Motor neuron (in vitro differentiated cells): ENCODE measurements around the gene TP53RK. TPM values are rescaled to one million over a fixed set of nuclear protein-coding genes. Genes with fewer than 3 reads are reported as not detected.
"Not testable (repeated sequence)": the region's sequence is repeated elsewhere in the genome, so short reads cannot be mapped to it uniquely, and the experiment has no call there.

ENCODE experiments used
- ATAC-seq, 8 experiments: fragments of 200-7000 bp; cut with Tn5 transposase; replicated peaks in 6 of 8; 2 replicates each; pipeline ENCODE4 v1.8.0; 2021; ENCODE audit warnings: mild to moderate bottlenecking in 8 of 8, moderate library complexity in 8 of 8
- H3K27ac ChIP-seq, 2 donors: fragments of 250-450 bp; sonication (Bioruptor Pico); 2 replicates each; pipeline ENCODE4 v1.9.0; 2021; ENCODE audit warnings: antibody characterized with exemption in 2 of 2, mild to moderate bottlenecking in 2 of 2, moderate library complexity in 1 of 2
- H3K4me1 ChIP-seq, 2 donors: fragments of 250-450 bp; sonication (Bioruptor Pico); replicated peaks in 1 of 2; 2 replicates each; pipeline ENCODE4 v1.6.1; 2021; ENCODE audit warnings: antibody characterized with exemption in 2 of 2, mild to moderate bottlenecking in 2 of 2, moderate library complexity in 1 of 2
- H3K4me3 ChIP-seq, 5 donors: fragments of 250-450 bp; sonication (Bioruptor Pico); 2 replicates each; pipeline ENCODE4 v1.9.0; 2021; ENCODE audit warnings: antibody characterized with exemption in 5 of 5, mild to moderate bottlenecking in 5 of 5, moderate library complexity in 4 of 5
- WGBS, 10 experiments: fragments of 450-650 bp; shearing (Covaris generic); methylation state at CpG; one replicate each; pipeline ENCODE4 v1.0.0; 2022; 5-methylcytosine and 5-hydroxymethylcytosine counted together
- in situ Hi-C, 9 experiments: fragments of 400-800 bp; cut with MboI; loops; one replicate each; pipeline ENCODE4 v1.15.0; 2021; ENCODE audit warnings: low sequenced_read_pairs in 9 of 9, low pct_unique_long_range_greater_than_20kb in 2 of 9; ENCODE audit not compliant: unreplicated experiment in 9 of 9
- total RNA-seq, 8 experiments: library from RNA; unstranded; fragments of 300-600 nt; gene quantifications; 2 replicates each; pipeline versions ENCODE4 v1.2.3 to v1.2.4, GENCODE V29; 2022

TP53RK gene
- total RNA-seq, 8 experiments from 2014 or later = 12.3 to 23.7 (median 15.0) TPM

GRCh38 chr20:46688151-46689081 lies 828 bp downstream of the TP53RK start:
- Histone ChIP-seq H3K4me3 (peak overlapping the region; percentile 76 to 93 (median 87)), H3K4me1 (peaks cover 17 to 27% of the 10 kb centered on the region in 2 donors), H3K27ac (peak overlapping the region; percentile 90)
- 0 to 50% (median 18%) methylated on average over 2 to 15 of the region's 20 CpGs for WGBS, 10 experiments
- in situ Hi-C loops = loop anchor here in 3 of 9 experiments (25.0 kb wide), 3 partner anchors 126 to 551 kb away; partner anchors contain the start of genes OCSTAMP (in 1 of the 3) and ZNF334 (in 1 of the 3)
- ATAC-seq = peak in 1 of 8 experiments; percentile 1

- peak; percentile 48 to 83 (median 70) for ATAC-seq
- H3K4me1 ChIP-seq = peaks cover 38% of the 10 kb centered on the region in 2 donors
- in situ Hi-C loops = loop anchor here in 3 of 9 experiments (25.0 kb wide), 3 partner anchors 122 to 547 kb away; partner anchors contain the start of genes OCSTAMP (in 1 of the 3) and ZNF334 (in 1 of the 3)
- WGBS, 10 experiments = 5 to 35% (median 20%) methylated on average over 3 to 17 of the region's 23 CpGs
- peak overlapping the region; percentile 22 to 51 (median 28) for H3K4me3 ChIP-seq
- H3K27ac ChIP-seq = peak overlapping the region; percentile 67 to 79
These were observed 5.1 kb downstream of the TP53RK start for GRCh38 chr20:46683939-46684750.

- Histone ChIP-seq H3K4me1 (peaks cover 38% of the 10 kb centered on the region in 2 donors), H3K27ac (peak overlapping the region; percentile 67 to 79), H3K4me3 (peak overlapping the region; percentile 22 to 51 (median 28))
- WGBS, 10 experiments = 8 to 80% (median 20%) methylated on average over 1 to 6 of the region's 8 CpGs; no CpG with 5 or more reads in 3 of the 10 experiments
- ATAC-seq = peak in 7 of 8 experiments; percentile 5 to 18 (median 7)
- in situ Hi-C loops = loop anchor here in 3 of 9 experiments (25.0 kb wide), 3 partner anchors 121 to 546 kb away; partner anchors contain the start of genes OCSTAMP (in 1 of the 3) and ZNF334 (in 1 of the 3)
These were observed 5.6 kb downstream of the TP53RK start for GRCh38 chr20:46683668-46683938.

GRCh38 chr20:46683011-46683667 lies 6.1 kb downstream of the TP53RK start:
- peak overlapping the region; percentile 67 to 79 for H3K27ac ChIP-seq
- peak in 2 of 8 experiments; percentile 6 to 10 for ATAC-seq
- H3K4me1 ChIP-seq = peaks cover 34 to 38% of the 10 kb centered on the region in 2 donors
- 0 to 81% (median 50%) methylated on average over 1 to 9 of the region's 12 CpGs for WGBS, 10 experiments
- in situ Hi-C loops = loop anchor here in 3 of 9 experiments (25.0 kb wide), 3 partner anchors 121 to 546 kb away; partner anchors contain the start of genes OCSTAMP (in 1 of the 3) and ZNF334 (in 1 of the 3)
- H3K4me3 ChIP-seq = peak overlapping the region in 4 of 5 donors; percentile 9 to 51 (median 34)

GRCh38 chr20:46682063-46682821 lies 7.0 kb downstream of the TP53RK start:
- Histone ChIP-seq H3K4me3 (peak overlapping the region in 1 of 5 donors; percentile 51), H3K27ac (no peak overlapping the region), H3K4me1 (peaks cover 30 to 36% of the 10 kb centered on the region in 2 donors)
- 58 to 100% (median 81%) methylated on average over 2 to 7 of the region's 9 CpGs; no CpG with 5 or more reads in 1 of the 10 experiments for WGBS, 10 experiments
- ATAC-seq = peak in 1 of 8 experiments; percentile 7
- in situ Hi-C loops = loop anchor here in 3 of 9 experiments (25.0 kb wide), 3 partner anchors 120 to 545 kb away; partner anchors contain the start of genes OCSTAMP (in 1 of the 3) and ZNF334 (in 1 of the 3)

GRCh38 chr20:46681032-46681854 lies 8.0 kb downstream of the TP53RK start:
- Histone ChIP-seq H3K4me1 (peaks cover 22 to 31% of the 10 kb centered on the region in 2 donors), H3K4me3 (no peak overlapping the region), H3K27ac (no peak overlapping the region)
- in situ Hi-C loops = loop anchor here in 3 of 9 experiments (25.0 kb wide), 3 partner anchors 119 to 544 kb away; partner anchors contain the start of genes OCSTAMP (in 1 of the 3) and ZNF334 (in 1 of the 3)
- peak in 5 of 8 experiments; percentile 8 to 44 (median 19) for ATAC-seq
- WGBS, 10 experiments = 29 to 58% (median 48%) methylated on average over 3 to 9 of the region's 14 CpGs

GRCh38 chr20:46680684-46681031 lies 8.6 kb downstream of the TP53RK start:
- in situ Hi-C loops = loop anchor here in 3 of 9 experiments (25.0 kb wide), 3 partner anchors 118 to 543 kb away; partner anchors contain the start of genes OCSTAMP (in 1 of the 3) and ZNF334 (in 1 of the 3)
- WGBS, 10 experiments = 57 to 100% methylated on average over 1 of the region's 2 CpGs; no CpG with 5 or more reads in 8 of the 10 experiments

GRCh38 chr20:46678516-46678915 lies 10.7 kb downstream of the TP53RK start:
- 60 to 100% (median 86%) methylated on average over 1 to 3 of the region's 4 CpGs; no CpG with 5 or more reads in 2 of the 10 experiments for WGBS, 10 experiments
- Histone ChIP-seq H3K4me1 (peaks cover 12 to 25% of the 10 kb centered on the region in 2 donors), H3K4me3 (no peak overlapping the region), H3K27ac (no peak overlapping the region)
- in situ Hi-C loops = loop anchor here in 3 of 9 experiments (25.0 kb wide), 3 partner anchors 116 to 541 kb away; partner anchors contain the start of genes OCSTAMP (in 1 of the 3) and ZNF334 (in 1 of the 3)
- ATAC-seq = no peak

More at GRCh38 chr20:46680684-46681031, 8.6 kb downstream of the TP53RK start:
- H3K27ac ChIP-seq = no peak overlapping the region
- no peak overlapping the region for H3K4me3 ChIP-seq
- peaks cover 20 to 31% of the 10 kb centered on the region in 2 donors for H3K4me1 ChIP-seq
- ATAC-seq = no peak

- Histone ChIP-seq H3K27ac (no peak overlapping the region), H3K4me3 (no peak overlapping the region), H3K4me1 (peaks cover 3 to 15% of the 10 kb centered on the region in 2 donors)
- no peak for ATAC-seq
- in situ Hi-C loops = loop anchor here in 3 of 9 experiments (25.0 kb wide), 3 partner anchors 115 to 540 kb away; partner anchors contain the start of genes OCSTAMP (in 1 of the 3) and ZNF334 (in 1 of the 3)
- 20 to 100% (median 90%) methylated on average over 1 to 4 of the region's 5 CpGs; no CpG with 5 or more reads in 4 of the 10 experiments for WGBS, 10 experiments
These were observed 11.6 kb downstream of the TP53RK start for GRCh38 chr20:46677608-46678007.

- WGBS, 10 experiments = 78 to 81% methylated on average over 3 of the region's 14 CpGs; no CpG with 5 or more reads in 8 of the 10 experiments
- in situ Hi-C loops = loop anchor here in 3 of 9 experiments (25.0 kb wide), 3 partner anchors 114 to 539 kb away; partner anchors contain the start of genes OCSTAMP (in 1 of the 3) and ZNF334 (in 1 of the 3)
- not testable (repeated sequence) for H3K4me3 ChIP-seq, H3K27ac ChIP-seq, H3K4me1 ChIP-seq, ATAC-seq
These were observed 12.5 kb downstream of the TP53RK start for GRCh38 chr20:46676649-46677316.
